ENCODE results near the gene FAS.

Gene FAS

DNA sequence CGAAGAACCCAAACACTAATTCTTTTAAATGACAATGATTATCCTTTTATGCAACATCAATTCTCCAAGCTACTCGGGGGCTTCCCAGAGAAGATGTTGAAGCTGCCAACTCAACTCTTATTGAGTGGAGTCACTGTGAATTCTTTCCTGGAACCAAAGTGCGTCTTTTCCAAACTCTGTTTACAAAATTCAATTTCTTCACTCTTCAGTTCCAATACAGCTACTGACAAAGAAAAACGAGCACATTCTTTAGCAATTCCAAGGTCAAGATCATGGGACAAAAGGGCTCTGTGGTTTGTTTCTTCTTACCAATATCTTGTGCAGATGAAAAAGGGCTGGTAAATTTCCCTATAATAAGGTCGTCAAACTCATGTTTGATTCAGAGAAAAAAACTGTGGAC, 74.2 kb downstream of the FAS start:
- H3K4me3 ChIP-seq (ENCODE audit: low read depth, low read length), result no peak overlapping the region
- POLR2A ChIA-PET, result no interaction called here
- TF ChIP-seq ZNF610 (tag by site-specific recombination; IDR thresholded peaks at IDR 0.05; ENCODE audit: borderline replicate concordance) (no peak), HOXD13 (CRISPR knock-in tag; IDR thresholded peaks at IDR 0.05; ENCODE audit: borderline replicate concordance) (no peak), KLF9 (tag by site-specific recombination; IDR thresholded peaks at IDR 0.05; ENCODE audit: low read depth) (no peak), ZNF214 (tag by site-specific recombination; IDR thresholded peaks at IDR 0.05; ENCODE audit: borderline replicate concordance) (no peak), ZNF48 (tag by site-specific recombination; IDR thresholded peaks at IDR 0.05) (no peak), ZNF114 (tag by site-specific recombination; IDR thresholded peaks at IDR 0.05) (no peak), ZBTB17 (tag by site-specific recombination; IDR thresholded peaks at IDR 0.05) (no peak), REPIN1 (tag by site-specific recombination; IDR thresholded peaks at IDR 0.05; ENCODE audit: low read depth) (no peak), ZEB2 (tag by site-specific recombination; IDR thresholded peaks at IDR 0.05) (no peak), ZNF112 (tag by site-specific recombination; IDR thresholded peaks at IDR 0.05) (no peak), ZNF211 (tag by site-specific recombination; IDR thresholded peaks at IDR 0.05; ENCODE audit: low read depth) (no peak), ZNF2 (tag by site-specific recombination; IDR thresholded peaks at IDR 0.05) (no peak), ZNF843 (tag by site-specific recombination; IDR thresholded peaks at IDR 0.05) (no peak), ZNF76 (tag by site-specific recombination; IDR thresholded peaks at IDR 0.05; ENCODE audit: borderline replicate concordance, low read depth) (no peak), SP2 (tag by site-specific recombination; IDR thresholded peaks at IDR 0.05) (no peak), RBAK (tag by site-specific recombination; IDR thresholded peaks at IDR 0.05) (no peak)
- TF ChIP-seq, protein P1, sequence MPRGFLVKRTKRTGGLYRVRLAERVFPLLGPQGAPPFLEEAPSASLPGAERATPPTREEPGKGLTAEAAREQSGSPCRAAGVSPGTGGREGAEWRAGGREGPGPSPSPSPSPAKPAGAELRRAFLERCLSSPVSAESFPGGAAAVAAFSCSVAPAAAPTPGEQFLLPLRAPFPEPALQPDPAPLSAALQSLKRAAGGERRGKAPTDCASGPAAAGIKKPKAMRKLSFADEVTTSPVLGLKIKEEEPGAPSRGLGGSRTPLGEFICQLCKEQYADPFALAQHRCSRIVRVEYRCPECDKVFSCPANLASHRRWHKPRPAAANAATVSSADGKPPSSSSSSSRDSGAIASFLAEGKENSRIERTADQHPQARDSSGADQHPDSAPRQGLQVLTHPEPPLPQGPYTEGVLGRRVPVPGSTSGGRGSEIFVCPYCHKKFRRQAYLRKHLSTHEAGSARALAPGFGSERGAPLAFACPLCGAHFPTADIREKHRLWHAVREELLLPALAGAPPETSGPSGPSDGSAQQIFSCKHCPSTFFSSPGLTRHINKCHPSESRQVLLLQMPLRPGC (tag by site-specific recombination; IDR thresholded peaks at IDR 0.05), result no peak
- TF ChIP-seq, protein P2, sequence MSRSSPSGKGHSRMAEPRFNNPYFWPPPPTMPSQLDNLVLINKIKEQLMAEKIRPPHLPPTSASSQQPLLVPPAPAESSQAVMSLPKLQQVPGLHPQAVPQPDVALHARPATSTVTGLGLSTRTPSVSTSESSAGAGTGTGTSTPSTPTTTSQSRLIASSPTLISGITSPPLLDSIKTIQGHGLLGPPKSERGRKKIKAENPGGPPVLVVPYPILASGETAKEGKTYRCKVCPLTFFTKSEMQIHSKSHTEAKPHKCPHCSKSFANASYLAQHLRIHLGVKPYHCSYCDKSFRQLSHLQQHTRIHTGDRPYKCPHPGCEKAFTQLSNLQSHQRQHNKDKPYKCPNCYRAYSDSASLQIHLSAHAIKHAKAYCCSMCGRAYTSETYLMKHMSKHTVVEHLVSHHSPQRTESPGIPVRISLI (tag by site-specific recombination; IDR thresholded peaks at IDR 0.05), result no peak
- TF ChIP-seq, protein P3, sequence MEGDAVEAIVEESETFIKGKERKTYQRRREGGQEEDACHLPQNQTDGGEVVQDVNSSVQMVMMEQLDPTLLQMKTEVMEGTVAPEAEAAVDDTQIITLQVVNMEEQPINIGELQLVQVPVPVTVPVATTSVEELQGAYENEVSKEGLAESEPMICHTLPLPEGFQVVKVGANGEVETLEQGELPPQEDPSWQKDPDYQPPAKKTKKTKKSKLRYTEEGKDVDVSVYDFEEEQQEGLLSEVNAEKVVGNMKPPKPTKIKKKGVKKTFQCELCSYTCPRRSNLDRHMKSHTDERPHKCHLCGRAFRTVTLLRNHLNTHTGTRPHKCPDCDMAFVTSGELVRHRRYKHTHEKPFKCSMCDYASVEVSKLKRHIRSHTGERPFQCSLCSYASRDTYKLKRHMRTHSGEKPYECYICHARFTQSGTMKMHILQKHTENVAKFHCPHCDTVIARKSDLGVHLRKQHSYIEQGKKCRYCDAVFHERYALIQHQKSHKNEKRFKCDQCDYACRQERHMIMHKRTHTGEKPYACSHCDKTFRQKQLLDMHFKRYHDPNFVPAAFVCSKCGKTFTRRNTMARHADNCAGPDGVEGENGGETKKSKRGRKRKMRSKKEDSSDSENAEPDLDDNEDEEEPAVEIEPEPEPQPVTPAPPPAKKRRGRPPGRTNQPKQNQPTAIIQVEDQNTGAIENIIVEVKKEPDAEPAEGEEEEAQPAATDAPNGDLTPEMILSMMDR (tag by site-specific recombination; IDR thresholded peaks at IDR 0.05), result no peak
- TF ChIP-seq, protein P4, sequence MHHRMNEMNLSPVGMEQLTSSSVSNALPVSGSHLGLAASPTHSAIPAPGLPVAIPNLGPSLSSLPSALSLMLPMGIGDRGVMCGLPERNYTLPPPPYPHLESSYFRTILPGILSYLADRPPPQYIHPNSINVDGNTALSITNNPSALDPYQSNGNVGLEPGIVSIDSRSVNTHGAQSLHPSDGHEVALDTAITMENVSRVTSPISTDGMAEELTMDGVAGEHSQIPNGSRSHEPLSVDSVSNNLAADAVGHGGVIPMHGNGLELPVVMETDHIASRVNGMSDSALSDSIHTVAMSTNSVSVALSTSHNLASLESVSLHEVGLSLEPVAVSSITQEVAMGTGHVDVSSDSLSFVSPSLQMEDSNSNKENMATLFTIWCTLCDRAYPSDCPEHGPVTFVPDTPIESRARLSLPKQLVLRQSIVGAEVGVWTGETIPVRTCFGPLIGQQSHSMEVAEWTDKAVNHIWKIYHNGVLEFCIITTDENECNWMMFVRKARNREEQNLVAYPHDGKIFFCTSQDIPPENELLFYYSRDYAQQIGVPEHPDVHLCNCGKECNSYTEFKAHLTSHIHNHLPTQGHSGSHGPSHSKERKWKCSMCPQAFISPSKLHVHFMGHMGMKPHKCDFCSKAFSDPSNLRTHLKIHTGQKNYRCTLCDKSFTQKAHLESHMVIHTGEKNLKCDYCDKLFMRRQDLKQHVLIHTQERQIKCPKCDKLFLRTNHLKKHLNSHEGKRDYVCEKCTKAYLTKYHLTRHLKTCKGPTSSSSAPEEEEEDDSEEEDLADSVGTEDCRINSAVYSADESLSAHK (tag by site-specific recombination; IDR thresholded peaks at IDR 0.05), result no peak
- no peak overlapping the region for H3K27ac ChIP-seq (ENCODE audit: extremely low read depth, low read depth, low read length)
- H3K9me3 ChIP-seq (ENCODE audit: control insufficient read depth, insufficient read depth, low read depth, low read length), result no peaks in the 10 kb centered on the region
- no peaks in the 10 kb centered on the region for H3K36me3 ChIP-seq (ENCODE audit: control insufficient read depth in 2 of 2, insufficient read depth in 1 of 2, low read length in 2 of 2)
- no peaks in the 10 kb centered on the region for H3K4me1 ChIP-seq (ENCODE audit: control insufficient read depth, insufficient read depth, low read length)
- CTCF ChIA-PET, result no interaction called here
